HCT116 (cell line): Measurements from ENCODE around the gene DPP6. TPM values are rescaled to one million over a fixed set of nuclear protein-coding genes. Genes with fewer than 3 reads are reported as not detected.

Source experiments
- ATAC-seq: fragments of 200-7000 bp; cut with Tn5 transposase; 2 replicates; pipeline ENCODE4 v1.9.1; 2020; ENCODE audit warnings: mild to moderate bottlenecking, moderate library complexity
- BruUV-seq: library from RNA; stranded (reverse); fragments of 400-500 nt; replicated peaks from 2 replicates; lab custom pipeline; 2021; lab: Mats Ljungman, UMichigan
- CTCF ChIA-PET: fragments of 300-600 bp; sonication (Branson Sonifier 250); formaldehyde crosslinking; loops from one replicate; lab custom pipeline; 2021; ENCODE audit warnings: antibody characterized with exemption; lab: Charles Lee
- POLR2A ChIA-PET: fragments of 300-600, 350-600 bp; sonication (Branson Sonifier 250); formaldehyde crosslinking; loops from one replicate; lab custom pipeline; 2021; ENCODE audit warnings: antibody characterized with exemption; lab: Charles Lee
- RAD21 ChIA-PET, 2 experiments: fragments of 300-600 bp; sonication (Branson Sonifier 250); formaldehyde crosslinking; loops; one replicate each; lab custom pipeline; 2023; ENCODE audit warnings: low total read pairs in 2 of 2; ENCODE audit not compliant: uncharacterized antibody in 2 of 2, unreplicated experiment in 2 of 2, low non-redundant PET in 1 of 2; lab: Charles Lee
- DNase-seq: peaks from one replicate; pipeline ENCODE4 v3.0.0-alpha.2; 2010; ENCODE audit warnings: low read depth, low spot score
- H2AFZ ChIP-seq: fragments of 200-600 bp; shearing (Covaris generic), sonication (generic); 2 replicates; pipeline ENCODE4 v1.6.1; 2017; ENCODE audit warnings: low read depth, mixed run types, mixed read lengths, antibody characterized with exemption, low read length; ENCODE audit not compliant: poor library complexity, severe bottlenecking
- H3K27ac ChIP-seq: 2 replicates; pipeline ENCODE4 v1.5.1; 2012; ENCODE audit warnings: low read depth, low read length
- H3K27me3 ChIP-seq: fragments of 200-600 bp; sonication (generic); 2 replicates; pipeline ENCODE4 v1.6.1; 2016; ENCODE audit warnings: mixed run types, low read length, mixed read lengths; ENCODE audit not compliant: insufficient read depth
- H3K36me3 ChIP-seq, 2 experiments: fragments of 200-500 bp in 1 of 2; fragments of 200-600 bp in 1 of 2; sonication (Bioruptor generic) in 1 of 2; sonication (generic) in 1 of 2; 2 replicates each; pipeline versions ENCODE4 v1.5.1 to v1.6.1; 2014 to 2016; ENCODE audit warnings: low read length in 2 of 2, inconsistent platforms in 1 of 2, mixed read lengths in 1 of 2, mixed run types in 1 of 2; ENCODE audit not compliant: insufficient read depth in 2 of 2, control insufficient read depth in 1 of 2
- H3K4me1 ChIP-seq, 2 experiments: fragments of 200-600 bp in 1 of 2; sonication (generic) in 1 of 2; 2 replicates each; pipeline versions ENCODE4 v1.5.1 to v1.6.1; 2012 to 2017; ENCODE audit warnings: low read length in 2 of 2, inconsistent platforms in 1 of 2, mild to moderate bottlenecking in 1 of 2, mixed read lengths in 1 of 2, mixed run types in 1 of 2, moderate library complexity in 1 of 2; ENCODE audit not compliant: insufficient read depth in 2 of 2, control insufficient read depth in 1 of 2
- H3K4me2 ChIP-seq: fragments of 200-600 bp; sonication (generic); 2 replicates; pipeline ENCODE4 v1.6.1; 2017; ENCODE audit warnings: mixed run types, low read length, mixed read lengths
- H3K4me3 ChIP-seq, 2 experiments: fragments of 200-600 bp in 1 of 2; sonication (generic) in 1 of 2; replicated peaks in 1 of 2; 2 replicates each; pipeline ENCODE4 v1.5.1; 2011 to 2016; ENCODE audit warnings: low read length in 2 of 2, control low read depth in 1 of 2, low read depth in 1 of 2, mild to moderate bottlenecking in 1 of 2, mixed read lengths in 1 of 2, mixed run types in 1 of 2
- H3K79me2 ChIP-seq: fragments of 200-600 bp; sonication (generic); 2 replicates; pipeline ENCODE4 v1.6.1; 2017; ENCODE audit warnings: mild to moderate bottlenecking, mixed run types, low read length, moderate library complexity, mixed read lengths; ENCODE audit not compliant: insufficient read depth
- H3K9ac ChIP-seq: fragments of 200-600 bp; sonication (generic); 2 replicates; pipeline ENCODE4 v1.6.1; 2016; ENCODE audit warnings: low read length, mixed read lengths
- H3K9me2 ChIP-seq: fragments of 200-600 bp; sonication (generic), shearing (Covaris generic); 2 replicates; pipeline ENCODE4 v1.6.1; 2017; ENCODE audit warnings: mixed run types, mild to moderate bottlenecking, moderate library complexity; ENCODE audit not compliant: insufficient read depth
- H3K9me3 ChIP-seq, 2 experiments: fragments of 200-500 bp in 1 of 2; fragments of 200-600 bp in 1 of 2; sonication (Bioruptor generic) in 1 of 2; sonication (generic) in 1 of 2; 2 replicates each; pipeline ENCODE4 v1.6.1; 2014 to 2017; ENCODE audit warnings: low read length in 2 of 2, mixed read lengths in 2 of 2, inconsistent platforms in 1 of 2, low read depth in 1 of 2, mild to moderate bottlenecking in 1 of 2, mixed run types in 1 of 2, moderate library complexity in 1 of 2; ENCODE audit not compliant: control insufficient read depth in 1 of 2, insufficient read depth in 1 of 2
- H4K20me1 ChIP-seq: fragments of 200-600 bp; sonication (generic), shearing (Covaris generic); 2 replicates; pipeline ENCODE4 v1.6.1; 2017; ENCODE audit warnings: mixed run types, mild to moderate bottlenecking, moderate library complexity; ENCODE audit not compliant: insufficient read depth
- ATF3 ChIP-seq: IDR thresholded peaks from 2 replicates; pipeline ENCODE4 v1.6.1; 2012
- CBX3 ChIP-seq: IDR thresholded peaks from 2 replicates; pipeline ENCODE4 v1.6.1; 2012; ENCODE audit warnings: low read depth
- CEBPB ChIP-seq: IDR thresholded peaks from 2 replicates; pipeline ENCODE4 v1.6.1; 2012; ENCODE audit warnings: low read depth
- EZH2phosphoT487 ChIP-seq: fragments of 200-600 bp; IDR thresholded peaks from 2 replicates; pipeline ENCODE4 v1.6.1; 2018; ENCODE audit warnings: antibody characterized with exemption, borderline replicate concordance
- JUND ChIP-seq: IDR thresholded peaks from 2 replicates; pipeline ENCODE4 v1.6.1; 2012
- POLR2A ChIP-seq: IDR thresholded peaks from 2 replicates; pipeline ENCODE4 v1.7.0; 2011; ENCODE audit warnings: borderline replicate concordance; ENCODE audit not compliant: insufficient read depth, insufficient read length; ENCODE audit errors: extremely low read depth
- POLR2AphosphoS5 ChIP-seq: IDR thresholded peaks from 2 replicates; pipeline ENCODE4 v1.6.1; 2011; ENCODE audit warnings: mild to moderate bottlenecking, low read depth, low read length, moderate library complexity
- RAD21 ChIP-seq: IDR thresholded peaks from 2 replicates; pipeline ENCODE4 v1.6.1; 2012; ENCODE audit warnings: low read depth, mild to moderate bottlenecking
- REST ChIP-seq: IDR thresholded peaks from 2 replicates; pipeline ENCODE4 v1.6.1; 2012; ENCODE audit warnings: low read depth
- SIN3A ChIP-seq: IDR thresholded peaks from 2 replicates; pipeline ENCODE4 v1.6.1; 2012; ENCODE audit warnings: low read depth
- SRF ChIP-seq: IDR thresholded peaks from 2 replicates; pipeline ENCODE4 v1.6.1; 2012; ENCODE audit warnings: low read depth
- TCF7L2 ChIP-seq: IDR thresholded peaks from 2 replicates; pipeline ENCODE4 v1.7.0; 2011; ENCODE audit warnings: borderline replicate concordance, inconsistent platforms; ENCODE audit not compliant: insufficient read depth, insufficient read length; ENCODE audit errors: extremely low read depth
- YY1 ChIP-seq: IDR thresholded peaks from 2 replicates; pipeline ENCODE4 v1.6.1; 2011; ENCODE audit warnings: low read length, low read depth, moderate library complexity, mild to moderate bottlenecking; ENCODE audit not compliant: insufficient replicate concordance; ENCODE audit errors: extremely low read depth
- ZBTB33 ChIP-seq: IDR thresholded peaks from 2 replicates; pipeline ENCODE4 v1.6.1; 2011; ENCODE audit warnings: mild to moderate bottlenecking, low read length, moderate library complexity; ENCODE audit not compliant: insufficient replicate concordance; ENCODE audit errors: extremely low read depth
- ZNF274 ChIP-seq: fragments of 200-500 bp; sonication (Bioruptor generic); IDR thresholded peaks from 2 replicates; pipeline ENCODE4 v1.6.1; 2014; ENCODE audit warnings: mild to moderate bottlenecking, low read depth, low read length, inconsistent platforms
- intact Hi-C: fragments of 100-400 bp; cut with micrococcal nuclease; formaldehyde crosslinking; loops from 2 replicates; pipeline ENCODE4 v1.10.0; 2022
- total RNA-seq: library from RNA; stranded (reverse); gene quantifications from one replicate; pipeline ENCODE4 v1.2.1, GENCODE V29; 2021; ENCODE audit not compliant: unreplicated experiment

The DPP6 gene
- total RNA-seq, 1 experiment from 2014 or later: not detected

GRCh38 chr7:154504918-154505317 is 452.7 kb downstream of the DPP6 start (continued):
- TF ChIP-seq ZNF274 (no peak), SIN3A (no peak), ZBTB33 (no peak)

- Histone ChIP-seq H3K27me3 (no peaks in the 10 kb centered on the region), H3K36me3 (no peaks in the 10 kb centered on the region), H3K27ac (no peak overlapping the region), H3K79me2 (no peaks in the 10 kb centered on the region), H3K4me3 (no peak overlapping the region), H3K4me2 (no peak overlapping the region), H3K9me3 (peaks cover 0 to 3% of the 10 kb centered on the region in 2 experiments; a peak in 2 of 4 replicates), H3K9ac (no peak overlapping the region), H3K4me1 (no peaks in the 10 kb centered on the region), H4K20me1 (no peaks in the 10 kb centered on the region), H3K9me2 (no peaks in the 10 kb centered on the region), H2AFZ (no peak overlapping the region)
- TF ChIP-seq YY1 (no peak), SIN3A (no peak), REST (no peak), EZH2phosphoT487 (no peak), POLR2AphosphoS5 (no peak), POLR2A (no peak), CEBPB (no peak), CBX3 (no peak), TCF7L2 (no peak), ATF3 (no peak), RAD21 (no peak), JUND (no peak), SRF (no peak)
- BruUV-seq: no TSS peak
- CTCF ChIA-PET: no interaction called here
- DNase-seq (no peak), ATAC-seq (no peak)
- intact Hi-C loops: loop anchor here (10.0 kb wide), 1 partner anchor 1611 kb away; no protein-coding TSS in a partner anchor
- POLR2A ChIA-PET: no interaction called here
- RAD21 ChIA-PET: no interaction called here
Measured at GRCh38 chr7:154505362-154505761, 453.2 kb downstream of the DPP6 start.
